Gastroesophageal sphincter (tissue), 4 donors: ENCODE measurements around the gene KCNMB1. TPM values are rescaled to one million over a fixed set of nuclear protein-coding genes. Genes with fewer than 3 reads are reported as not detected.

Experiments used
- ATAC-seq: fragments of 150-250 bp; one replicate; pipeline ENCODE4 v1.9.1; 2016; ENCODE audit warnings: mild to moderate bottlenecking, moderate library complexity
- H3K27ac ChIP-seq, 4 donors: fragments of 200-600 bp; sonication (generic) in 3 of 4; 1 replicate in 3 of 4; 2 replicates in 1 of 4; pipeline ENCODE4 v1.5.1; 2016 to 2019
- H3K27me3 ChIP-seq: fragments of 200-600 bp; sonication (generic); one replicate; pipeline ENCODE4 v1.5.1; 2019
- H3K36me3 ChIP-seq, 2 donors: fragments of 200-600 bp; sonication (generic); one replicate each; pipeline ENCODE4 v1.5.1; 2019; ENCODE audit warnings: control low read depth in 1 of 2
- H3K4me1 ChIP-seq, 3 donors: fragments of 200-600 bp; sonication (generic); 1 replicate in 2 of 3; 2 replicates in 1 of 3; pipeline ENCODE4 v1.5.1; 2016 to 2019; ENCODE audit warnings: control low read depth in 2 of 3
- H3K4me3 ChIP-seq, 2 donors: fragments of 200-600 bp; sonication (generic); one replicate each; pipeline ENCODE4 v1.5.1; 2019; ENCODE audit warnings: mild to moderate bottlenecking in 1 of 2, moderate library complexity in 1 of 2
- H3K9me3 ChIP-seq, 3 donors: fragments of 200-600 bp; sonication (generic); one replicate each; pipeline ENCODE4 v1.5.1; 2017 to 2019; ENCODE audit warnings: control low read depth in 2 of 3
- CTCF ChIP-seq, 4 experiments: fragments of 200-600 bp in 2 of 4; fragments of 450-650 bp in 2 of 4; sonication (generic) in 1 of 4; IDR thresholded peaks; one replicate each; pipeline ENCODE4 v1.5.1; 2017 to 2019; ENCODE audit warnings: antibody characterized with exemption in 4 of 4, mild to moderate bottlenecking in 2 of 4, moderate library complexity in 2 of 4
- EP300 ChIP-seq: sonication (generic); formaldehyde crosslinking; IDR thresholded peaks from one replicate; pipeline ENCODE4 v1.6.1; 2017; ENCODE audit warnings: antibody characterized with exemption, mild to moderate bottlenecking
- POLR2A ChIP-seq, 2 donors: fragments of 450-650 bp; IDR thresholded peaks; one replicate each; pipeline ENCODE4 v1.6.1; 2017; ENCODE audit warnings: antibody characterized with exemption in 2 of 2, mild to moderate bottlenecking in 2 of 2, moderate library complexity in 1 of 2
- POLR2AphosphoS5 ChIP-seq: sonication (generic); formaldehyde crosslinking; IDR thresholded peaks from one replicate; pipeline ENCODE4 v1.6.1; 2017; ENCODE audit warnings: antibody characterized with exemption
- WGBS, 2 donors: methylation state at CpG; one replicate each; pipeline ENCODE4 v1.1.5; 2018; ENCODE audit warnings: low coverage in 1 of 2; 5-methylcytosine and 5-hydroxymethylcytosine counted together
- total RNA-seq, 4 donors: library from RNA; depleted of rRNA; stranded (reverse); fragments of >200 nt; gene quantifications; one replicate each; pipeline ENCODE4 v1.1.0, GENCODE V29; 2016

The KCNMB1 gene
- total RNA-seq, 4 donors from 2014 or later, result 38.0 to 78.3 (median 66.6) TPM

GRCh38 chr5:170329524-170329923, 59.6 kb downstream of the KCNMB1 start:
- peaks cover 7% of the 10 kb centered on the region for H3K27me3 ChIP-seq
- no peaks in the 10 kb centered on the region for H3K9me3 ChIP-seq
- no peak for ATAC-seq
- no peak overlapping the region for H3K4me3 ChIP-seq
- 67 to 91% methylated on average over 3 of the region's 3 CpGs for WGBS, 2 donors
- H3K4me1 ChIP-seq, result peaks cover 0 to 24% (median 4%) of the 10 kb centered on the region in 3 donors
- H3K36me3 ChIP-seq, result no peaks in the 10 kb centered on the region
- no peak overlapping the region for H3K27ac ChIP-seq
- TF ChIP-seq POLR2AphosphoS5, result no peak
- no peak for TF ChIP-seq POLR2A (IDR thresholded peaks at IDR 0.05)
- TF ChIP-seq CTCF (IDR thresholded peaks at IDR 0.05), result no peak
- TF ChIP-seq EP300, result no peak

- H3K27ac ChIP-seq, result no peak overlapping the region
- no peak for ATAC-seq
- H3K27me3 ChIP-seq, result peaks cover 7% of the 10 kb centered on the region
- H3K4me1 ChIP-seq, result peaks cover 0 to 23% (median 4%) of the 10 kb centered on the region in 3 donors
- H3K36me3 ChIP-seq, result no peaks in the 10 kb centered on the region
- TF ChIP-seq POLR2A (IDR thresholded peaks at IDR 0.05), result no peak
- no peak for TF ChIP-seq POLR2AphosphoS5
- no peak for TF ChIP-seq EP300
- no peak for TF ChIP-seq CTCF (IDR thresholded peaks at IDR 0.05)
- no peaks in the 10 kb centered on the region for H3K9me3 ChIP-seq
- WGBS, 2 donors, result 81 to 88% methylated on average over 2 of the region's 2 CpGs
- no peak overlapping the region for H3K4me3 ChIP-seq
Measured at GRCh38 chr5:170327829-170328228, 61.3 kb downstream of the KCNMB1 start.

- no peaks in the 10 kb centered on the region for H3K36me3 ChIP-seq
- H3K9me3 ChIP-seq, result no peaks in the 10 kb centered on the region
- peaks cover 0 to 18% (median 4%) of the 10 kb centered on the region in 3 donors for H3K4me1 ChIP-seq
- no peak for TF ChIP-seq CTCF (IDR thresholded peaks at IDR 0.05)
- no peak for TF ChIP-seq EP300
- TF ChIP-seq POLR2AphosphoS5, result no peak
- no peak for TF ChIP-seq POLR2A (IDR thresholded peaks at IDR 0.05)
- no peak for ATAC-seq
- no peak overlapping the region for H3K27ac ChIP-seq
- WGBS, 2 donors, result 54 to 64% methylated on average over 3 to 4 of the region's 4 CpGs
- no peak overlapping the region for H3K4me3 ChIP-seq
- peaks cover 7% of the 10 kb centered on the region for H3K27me3 ChIP-seq
Measured at GRCh38 chr5:170327168-170327567, 62.0 kb downstream of the KCNMB1 start.

Other genes starting within 250 kb of the KCNMB1 start
- gene C5orf58, start 156.4 kb downstream of the KCNMB1 start, total RNA-seq, result not detected
- gene LCP2, start 91.6 kb downstream of the KCNMB1 start, total RNA-seq, result 10 to 100 TPM in 1 of 4 donors, 1 to 10 TPM in 3; 5.5 to 17.0 (median 8.3) TPM
- 1 to 10 TPM in 2 of 4 donors, under 1 TPM in 1, not detected in 1; 0.94 to 1.6 (median 1.1) TPM for gene KCNIP1, start 114.7 kb upstream of the KCNMB1 start, total RNA-seq